GM12878 (cell line): ENCODE measurements around the gene RBP3. TPM values are rescaled to one million over a fixed set of nuclear protein-coding genes. Genes with fewer than 3 reads are reported as not detected.

Experiments
- ATAC-seq: fragments of 200-7000 bp; cut with Tn5 transposase; 3 replicates; pipeline ENCODE4 v1.9.1; 2020; ENCODE audit warnings: mild to moderate bottlenecking, moderate library complexity
- BruUV-seq: library from RNA; stranded (reverse); fragments of 400-500 nt; replicated peaks from 2 replicates; lab custom pipeline; 2021; lab: Mats Ljungman, UMichigan
- CTCF ChIA-PET: fragments of 300-600 bp; sonication (Branson Sonifier 250); formaldehyde crosslinking; extraction: SDS; loops from one replicate; lab custom pipeline; 2021; ENCODE audit warnings: inconsistent platforms; lab: Yijun Ruan, JAX
- POLR2A ChIA-PET: fragments of 350-600 bp; formaldehyde crosslinking; extraction: SDS; loops from one replicate; lab custom pipeline; 2021; ENCODE audit warnings: inconsistent platforms; lab: Charles Lee
- RAD21 ChIA-PET: fragments of 300-600 bp; sonication (Branson Sonifier 250); formaldehyde crosslinking; loops from one replicate; lab custom pipeline; 2023; ENCODE audit warnings: antibody characterized with exemption; ENCODE audit not compliant: unreplicated experiment; lab: Charles Lee
- SMC1A ChIA-PET: fragments of 300-600 bp; sonication (Branson Sonifier 250); formaldehyde crosslinking; loops from one replicate; lab custom pipeline; 2023; ENCODE audit not compliant: unreplicated experiment, uncharacterized antibody; lab: Charles Lee
- DNase-seq: peaks from one replicate; pipeline ENCODE4 v3.0.0-alpha.2; 2011; ENCODE audit warnings: low read depth, low spot score
- FAIRE-seq: peaks from 3 replicates; lab custom pipeline; 2011; peaks lifted over from hg19 to GRCh38; lab: Jason Lieb, UNC
- H2AFZ ChIP-seq: 2 replicates; pipeline ENCODE4 v1.6.0; 2011; ENCODE audit warnings: low read depth, low read length, control low read depth; ENCODE audit not compliant: control insufficient read depth
- H3K27ac ChIP-seq: 2 replicates; pipeline ENCODE4 v1.5.1; 2011; ENCODE audit warnings: control low read depth; ENCODE audit not compliant: control insufficient read depth, insufficient read depth
- H3K27me3 ChIP-seq, 2 experiments: replicated peaks in 1 of 2; 2 replicates each; pipeline versions ENCODE4 v1.6.0 to v1.6.1; 2011; ENCODE audit warnings: low read length in 1 of 2; ENCODE audit not compliant: control insufficient read depth in 2 of 2, insufficient read depth in 2 of 2
- H3K36me3 ChIP-seq, 2 experiments: 2 replicates each; pipeline ENCODE4 v1.5.1; 2011; ENCODE audit warnings: low read length in 1 of 2; ENCODE audit not compliant: control insufficient read depth in 2 of 2, insufficient read depth in 2 of 2
- H3K4me1 ChIP-seq: 2 replicates; pipeline ENCODE4 v1.6.1; 2011; ENCODE audit warnings: mild to moderate bottlenecking, low read length, moderate library complexity, mixed read lengths; ENCODE audit not compliant: control insufficient read depth, insufficient read depth
- H3K4me2 ChIP-seq: 2 replicates; pipeline ENCODE4 v1.6.0; 2011; ENCODE audit warnings: control low read depth; ENCODE audit not compliant: control insufficient read depth, insufficient read depth
- H3K4me3 ChIP-seq: fragments of 200-600 bp; sonication (generic); 2 replicates; pipeline ENCODE4 v1.5.1; 2016
- H3K79me2 ChIP-seq: 2 replicates; pipeline ENCODE4 v1.6.0; 2011; ENCODE audit warnings: low read length; ENCODE audit not compliant: control insufficient read depth, insufficient read depth
- H3K9ac ChIP-seq: 2 replicates; pipeline ENCODE4 v1.8.0; 2011; ENCODE audit warnings: low read length, control low read depth, mixed read lengths; ENCODE audit not compliant: control insufficient read depth, insufficient read depth
- H3K9me3 ChIP-seq: replicated peaks from 3 replicates; pipeline ENCODE4 v1.5.1; 2011; ENCODE audit warnings: mild to moderate bottlenecking, low read length; ENCODE audit not compliant: control insufficient read depth, insufficient read depth
- H4K20me1 ChIP-seq: 2 replicates; pipeline ENCODE4 v1.6.0; 2011; ENCODE audit not compliant: control insufficient read depth, insufficient read depth
- ASH2L ChIP-seq: fragments of 300-600, 200-600 bp; sonication (generic); IDR thresholded peaks from 2 replicates; pipeline ENCODE4 v1.6.1; 2017; ENCODE audit warnings: low read depth, mild to moderate bottlenecking, borderline replicate concordance
- ATF2 ChIP-seq: IDR thresholded peaks from 2 replicates; pipeline ENCODE4 v1.6.1; 2012; ENCODE audit warnings: low read length, inconsistent platforms
- BCL11A ChIP-seq: IDR thresholded peaks from 2 replicates; pipeline ENCODE4 v1.6.1; 2011; ENCODE audit warnings: low read depth, low read length
- BMI1 ChIP-seq: fragments of 450-650 bp; IDR thresholded peaks from 2 replicates; pipeline ENCODE4 v1.6.1; 2016; ENCODE audit warnings: mild to moderate bottlenecking, moderate library complexity, borderline replicate concordance
- CHD2 ChIP-seq: IDR thresholded peaks from 2 replicates; pipeline ENCODE4 v1.6.1; 2011; ENCODE audit warnings: low read depth, low read length, improper control_type of control experiment, borderline replicate concordance
- ESRRA ChIP-seq: IDR thresholded peaks from 2 replicates; pipeline ENCODE4 v1.6.1; 2012; ENCODE audit warnings: mild to moderate bottlenecking, low read length, improper control_type of control experiment
- FOS ChIP-seq: IDR thresholded peaks from 3 replicates; pipeline ENCODE4 v1.6.1; 2011; ENCODE audit warnings: borderline replicate concordance; ENCODE audit not compliant: insufficient read length; ENCODE audit errors: extremely low read depth
- MYC ChIP-seq: IDR thresholded peaks from 2 replicates; pipeline ENCODE4 v1.6.1; 2011; ENCODE audit warnings: mild to moderate bottlenecking, low read length, moderate library complexity, inconsistent platforms; ENCODE audit not compliant: insufficient read depth, insufficient replicate concordance, insufficient read length, severe bottlenecking
- NR2C1 ChIP-seq: fragments of 450-650 bp; IDR thresholded peaks from 2 replicates; pipeline ENCODE4 v1.6.1; 2017; ENCODE audit warnings: antibody characterized with exemption, mild to moderate bottlenecking, moderate library complexity
- PKNOX1 ChIP-seq: fragments of 450-650 bp; IDR thresholded peaks from 2 replicates; pipeline ENCODE4 v1.6.1; 2016; ENCODE audit warnings: mild to moderate bottlenecking
- RUNX3 ChIP-seq: IDR thresholded peaks from 2 replicates; pipeline ENCODE4 v1.6.1; 2012; ENCODE audit warnings: low read length, inconsistent platforms
- SMARCA5 ChIP-seq: fragments of 450-650 bp; IDR thresholded peaks from 2 replicates; pipeline ENCODE4 v1.6.1; 2017; ENCODE audit warnings: mild to moderate bottlenecking
- SRF ChIP-seq, 2 experiments: IDR thresholded peaks; 2 replicates each; pipeline ENCODE4 v1.6.1; 2011; ENCODE audit warnings: low read depth in 2 of 2, low read length in 2 of 2, mild to moderate bottlenecking in 1 of 2, moderate library complexity in 1 of 2
- STAT1 ChIP-seq: fragments of 450-650 bp; conservative IDR thresholded peaks from 2 replicates; pipeline ENCODE4 v1.6.1; 2014; ENCODE audit warnings: antibody characterized with exemption, mild to moderate bottlenecking
- SUPT20H ChIP-seq: IDR thresholded peaks from 2 replicates; pipeline ENCODE4 v1.6.1; 2011; ENCODE audit warnings: low read depth, mild to moderate bottlenecking, low read length, moderate library complexity, borderline replicate concordance; ENCODE audit not compliant: control insufficient read depth
- TCF3 ChIP-seq: IDR thresholded peaks from 2 replicates; pipeline ENCODE4 v1.6.1; 2012; ENCODE audit warnings: low read depth, mild to moderate bottlenecking, low read length, borderline replicate concordance; ENCODE audit not compliant: insufficient read depth
- USF1 ChIP-seq: IDR thresholded peaks from 2 replicates; pipeline ENCODE4 v1.6.1; 2011; ENCODE audit warnings: borderline replicate concordance, low read depth, mild to moderate bottlenecking, moderate library complexity, mixed read lengths, low read length; ENCODE audit not compliant: insufficient read depth; ENCODE audit errors: extremely low read length
- ZBED1 ChIP-seq: IDR thresholded peaks from 2 replicates; pipeline ENCODE4 v1.6.1; 2016; ENCODE audit warnings: borderline replicate concordance
- WGBS: methylation state at CpG from one replicate; pipeline ENCODE4 v1.1.6; 2016; ENCODE audit warnings: low lambda C conversion rate; ENCODE audit not compliant: insufficient replicate concordance, insufficient coverage; ENCODE audit errors: missing lambda C conversion rate; 5-methylcytosine and 5-hydroxymethylcytosine counted together
- in situ Hi-C: fragments of 300-500 bp; cut with MboI; formaldehyde crosslinking; loops from 9 replicates; pipeline ENCODE4 v1.14.3; 2018; ENCODE audit warnings: mixed read lengths
- intact Hi-C: fragments of 100-400 bp; cut with micrococcal nuclease; formaldehyde crosslinking; loops from one replicate; pipeline ENCODE4 v1.14.2; 2022; ENCODE audit not compliant: unreplicated experiment
- polyA plus RNA-seq, 11 experiments: library from polyadenylated mRNA; depleted of rRNA in 4 of 11; unstranded in 6 of 11; stranded (reverse) in 5 of 11; fragments of >200 nt; fragmentation: Nextera tagmentation in 4 of 11; fragmentation: Illumina TruSeq in 1 of 11; extraction: Ambion mirVana in 4 of 11; extraction: Trizol in 1 of 11; gene quantifications; 1 replicate in 1 of 11; 2 replicates in 10 of 11; pipeline versions ENCODE4 v1.2.1 to v1.2.3, GENCODE V29; 2011 to 2016; ENCODE audit warnings: inconsistent platforms in 2 of 11, missing spikeins in 2 of 11, low read depth in 1 of 11
- total RNA-seq, 4 experiments: library from RNA; depleted of rRNA in 3 of 4; stranded (reverse); fragments of >200 nt in 3 of 4; fragmentation: Illumina TruSeq in 1 of 4; extraction: Trizol in 1 of 4; gene quantifications; 2 replicates each; pipeline versions ENCODE4 v1.2.1 to v1.2.3, GENCODE V29; 2013 to 2021
- TF ChIP-seq, protein P1 (sequence below): IDR thresholded peaks from 2 replicates; pipeline ENCODE4 v1.6.1; 2011; ENCODE audit warnings: borderline replicate concordance, low read depth, mild to moderate bottlenecking, moderate library complexity, low read length; ENCODE audit not compliant: insufficient read depth, poor library complexity, severe bottlenecking

Gene RBP3
- total and polyA plus RNA-seq, 10 of the 15 experiments (the other 5 are each of a cell fraction or from before 2014, with no cell fraction given): not detected

DNA sequence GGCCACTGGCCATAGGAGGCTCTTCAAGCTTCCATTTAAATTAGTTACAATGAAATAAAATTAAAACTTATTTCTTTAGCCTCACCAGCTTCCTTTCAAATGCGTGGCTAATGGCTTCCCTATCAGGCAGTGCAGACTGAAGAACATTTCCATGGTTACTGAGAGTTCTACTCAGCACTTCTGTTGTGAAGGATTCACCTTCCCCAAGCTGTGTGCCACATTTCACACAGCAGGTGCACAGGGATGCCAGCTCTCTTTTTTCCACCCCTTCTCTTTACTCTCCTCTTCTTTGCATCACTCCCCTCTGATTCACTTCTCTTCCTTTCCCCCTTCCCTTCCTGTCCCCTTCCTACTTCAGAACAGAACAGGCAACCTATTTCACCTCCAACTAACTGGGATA, 25.1 kb upstream of the RBP3 start:
- intact Hi-C loops: no loop called here
- no peaks in the 10 kb centered on the region for H3K9me3 ChIP-seq
- 0% methylated on average over 1 of the region's 1 CpG for whole genome bisulfite sequencing
- BruUV-seq: no TSS peak
- DNase-seq: no peak
- no peak overlapping the region for H3K27ac ChIP-seq
- no peaks in the 10 kb centered on the region for H3K36me3 ChIP-seq
- no peaks in the 10 kb centered on the region; a peak in 1 of 4 replicates for H3K27me3 ChIP-seq
- in situ Hi-C loops: no loop called here
- H4K20me1 ChIP-seq: no peaks in the 10 kb centered on the region; the same call in 1 of the 2 replicates
- no peak overlapping the region for H3K4me2 ChIP-seq
- ATAC-seq: no peak
- POLR2A ChIA-PET: no interaction called here
- no peaks in the 10 kb centered on the region for H3K4me1 ChIP-seq
- CTCF ChIA-PET: interaction anchor here (1.0 to 2.0 kb wide), 4 partner anchors 10 to 277 kb away, joined by 3 to 7 read pairs (median 3); no protein-coding TSS in a partner anchor
- RAD21 ChIA-PET: no interaction called here
- SMC1A ChIA-PET: no interaction called here
- TF ChIP-seq TCF3 (no peak), BCL11A (no peak), ATF2 (no peak), STAT1 (no peak), BMI1 (no peak), RUNX3 (no peak), FOS (no peak), ZBED1 (no peak), NR2C1 (no peak), SMARCA5 (no peak), ESRRA (no peak), MYC (no peak), USF1 (no peak), SUPT20H (no peak), SRF (IDR thresholded peaks at IDR 0.05; ENCODE audit: low read depth in 2 of 2, low read length in 2 of 2) (no peak), CHD2 (no peak), ASH2L (no peak), PKNOX1 (no peak)
- TF ChIP-seq, protein P1, sequence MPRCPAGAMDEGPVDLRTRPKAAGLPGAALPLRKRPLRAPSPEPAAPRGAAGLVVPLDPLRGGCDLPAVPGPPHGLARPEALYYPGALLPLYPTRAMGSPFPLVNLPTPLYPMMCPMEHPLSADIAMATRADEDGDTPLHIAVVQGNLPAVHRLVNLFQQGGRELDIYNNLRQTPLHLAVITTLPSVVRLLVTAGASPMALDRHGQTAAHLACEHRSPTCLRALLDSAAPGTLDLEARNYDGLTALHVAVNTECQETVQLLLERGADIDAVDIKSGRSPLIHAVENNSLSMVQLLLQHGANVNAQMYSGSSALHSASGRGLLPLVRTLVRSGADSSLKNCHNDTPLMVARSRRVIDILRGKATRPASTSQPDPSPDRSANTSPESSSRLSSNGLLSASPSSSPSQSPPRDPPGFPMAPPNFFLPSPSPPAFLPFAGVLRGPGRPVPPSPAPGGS: no peak
- no peak overlapping the region for H2AFZ ChIP-seq
- no peak overlapping the region for H3K4me3 ChIP-seq
- H3K9ac ChIP-seq: no peak overlapping the region
- FAIRE-seq: no peak
- H3K79me2 ChIP-seq: no peaks in the 10 kb centered on the region
